GM23248 (cell line): Measurements from ENCODE around the gene SEPSECS. TPM values are rescaled to one million over a fixed set of nuclear protein-coding genes. Genes with fewer than 3 reads are reported as not detected.

Source experiments
- DNase-seq: peaks from one replicate; pipeline ENCODE4 v3.0.0-alpha.2; 2015
- H2AFZ ChIP-seq: fragments of 200-600 bp; sonication (generic); 2 replicates; pipeline ENCODE4 v1.6.1; 2016; ENCODE audit warnings: antibody characterized with exemption
- H3F3A ChIP-seq: fragments of 200-600 bp; sonication (generic); 2 replicates; pipeline ENCODE4 v1.6.1; 2016; ENCODE audit warnings: mild to moderate bottlenecking, antibody characterized with exemption, mixed run types; ENCODE audit not compliant: insufficient read depth
- H3K27ac ChIP-seq: fragments of 200-600 bp; sonication (generic); 2 replicates; pipeline ENCODE4 v1.5.1; 2016; ENCODE audit warnings: mild to moderate bottlenecking
- H3K27me3 ChIP-seq: fragments of 200-600 bp; sonication (generic); replicated peaks from 2 replicates; pipeline ENCODE4 v1.6.1; 2016; ENCODE audit warnings: mild to moderate bottlenecking; ENCODE audit not compliant: insufficient read depth
- H3K36me3 ChIP-seq: fragments of 200-600 bp; sonication (generic); 2 replicates; pipeline ENCODE4 v1.6.1; 2016; ENCODE audit warnings: low read depth, mild to moderate bottlenecking
- H3K4me1 ChIP-seq: fragments of 200-600 bp; sonication (generic); 2 replicates; pipeline ENCODE4 v1.6.1; 2016; ENCODE audit warnings: mild to moderate bottlenecking; ENCODE audit not compliant: insufficient read depth
- H3K4me2 ChIP-seq: fragments of 200-600 bp; sonication (generic); one replicate; pipeline ENCODE4 v1.6.1; 2016; ENCODE audit warnings: mild to moderate bottlenecking; ENCODE audit not compliant: unreplicated experiment
- H3K4me3 ChIP-seq: fragments of 200-600 bp; sonication (generic); 2 replicates; pipeline ENCODE4 v1.5.1; 2016; ENCODE audit warnings: mild to moderate bottlenecking
- H3K79me2 ChIP-seq: fragments of 200-600 bp; sonication (generic); 2 replicates; pipeline ENCODE4 v1.6.1; 2016; ENCODE audit warnings: mild to moderate bottlenecking; ENCODE audit not compliant: insufficient read depth
- H3K9ac ChIP-seq: fragments of 200-600 bp; sonication (generic); 2 replicates; pipeline ENCODE4 v1.6.1; 2016; ENCODE audit warnings: mild to moderate bottlenecking
- H3K9me2 ChIP-seq: fragments of 200-600 bp; sonication (generic); 2 replicates; pipeline ENCODE4 v1.6.1; 2016; ENCODE audit warnings: mixed run types, mild to moderate bottlenecking, moderate library complexity; ENCODE audit not compliant: insufficient read depth
- H3K9me3 ChIP-seq: fragments of 200-600 bp; sonication (generic); one replicate; pipeline ENCODE4 v1.6.1; 2017; ENCODE audit warnings: low read depth
- H4K20me1 ChIP-seq: fragments of 200-600 bp; sonication (generic); 2 replicates; pipeline ENCODE4 v1.6.0; 2016; ENCODE audit not compliant: insufficient read depth
- EZH2 ChIP-seq: fragments of 200-600 bp; sonication (generic); IDR thresholded peaks from 2 replicates; pipeline ENCODE4 v1.6.1; 2018; ENCODE audit warnings: antibody characterized with exemption, mild to moderate bottlenecking; ENCODE audit not compliant: insufficient read depth, poor library complexity, severe bottlenecking
- EZH2phosphoT487 ChIP-seq: fragments of 200-600 bp; sonication (generic); IDR thresholded peaks from 2 replicates; pipeline ENCODE4 v1.6.1; 2018; ENCODE audit warnings: antibody characterized with exemption, moderate library complexity, mild to moderate bottlenecking, low read depth; ENCODE audit not compliant: insufficient read depth
- WGBS, 2 experiments: methylation state at CpG; one replicate each; pipeline ENCODE4 v1.1.6; 2015 to 2017; ENCODE audit warnings: low lambda C conversion rate in 2 of 2, low coverage in 1 of 2; ENCODE audit errors: missing lambda C conversion rate in 2 of 2; 5-methylcytosine and 5-hydroxymethylcytosine counted together
- in situ Hi-C: fragments of 300-500 bp; cut with MboI; formaldehyde crosslinking; loops from 2 replicates; pipeline ENCODE4 v1.15.0; 2020
- polyA plus RNA-seq: library from polyadenylated mRNA; unstranded; fragments of >200 nt; fragmentation: Nextera tagmentation; extraction: Ambion mirVana; gene quantifications from 2 replicates; pipeline ENCODE4 v1.2.1, GENCODE V29; 2016
- total RNA-seq: library from RNA; depleted of rRNA; stranded (reverse); fragments of >200 nt; shearing (Covaris generic); gene quantifications from 2 replicates; pipeline ENCODE4 v1.2.3, GENCODE V29; 2014

SEPSECS gene
- total and polyA plus RNA-seq, 2 experiments from 2014 or later, result 4.9 TPM

GRCh38 chr4:25112366-25112994 is 47.8 kb downstream of the SEPSECS start:
- no peak overlapping the region for H3K4me3 ChIP-seq
- no peaks in the 10 kb centered on the region for H3K79me2 ChIP-seq
- no peaks in the 10 kb centered on the region for H3K9me2 ChIP-seq
- no peak overlapping the region for H3K4me2 ChIP-seq
- 0 out of 2 replicates have a peak, but pooled peaks cover 4% of the 10 kb centered on the region for H3K27me3 ChIP-seq
- in situ Hi-C loops, result no loop called here
- no peak overlapping the region for H2AFZ ChIP-seq
- no peak for DNase-seq
- H3K9me3 ChIP-seq, result no peaks in the 10 kb centered on the region
- TF ChIP-seq EZH2, result no peak
- TF ChIP-seq EZH2phosphoT487, result no peak
- 0 out of 2 replicates have a peak, but pooled peaks cover 3% of the 10 kb centered on the region for H3F3A ChIP-seq
- H3K9ac ChIP-seq, result no peak overlapping the region
- WGBS, 2 experiments, result 83 to 85% methylated on average over 11 of the region's 11 CpGs
- H3K27ac ChIP-seq, result no peak overlapping the region
- no peaks in the 10 kb centered on the region for H3K36me3 ChIP-seq
- no peaks in the 10 kb centered on the region; the same call in 1 of the 2 replicates for H3K4me1 ChIP-seq
- H4K20me1 ChIP-seq, result no peaks in the 10 kb centered on the region

DNA sequence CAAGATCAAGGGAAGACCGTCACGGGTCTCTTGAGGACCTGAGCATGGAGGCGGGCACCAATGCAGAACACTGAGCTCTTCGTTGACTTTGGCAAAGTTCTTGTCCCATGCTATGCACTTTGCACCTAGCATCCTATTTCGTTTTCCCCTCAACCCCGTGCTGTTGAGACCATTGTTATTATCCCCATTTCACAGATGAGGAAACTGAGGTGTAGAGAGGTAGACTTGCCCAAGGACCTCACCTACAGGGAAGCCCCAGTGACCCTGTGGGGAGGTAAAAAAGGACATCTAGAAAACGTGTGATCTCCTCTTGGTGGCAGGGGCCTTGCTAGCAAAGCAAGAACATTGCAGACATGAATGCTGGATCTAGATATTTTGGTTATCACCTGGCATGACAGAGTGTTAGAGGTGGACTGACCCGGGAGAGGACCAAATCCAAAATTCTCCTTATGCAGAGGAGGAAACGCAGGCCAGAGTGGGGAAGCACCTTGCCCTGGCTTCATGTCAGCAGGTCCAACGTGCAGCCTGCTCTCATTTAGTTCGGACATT is 48.5 kb downstream of the SEPSECS start:
- 69 to 72% methylated on average over 11 of the region's 11 CpGs for WGBS, 2 experiments
- in situ Hi-C loops, result no loop called here
- H3K36me3 ChIP-seq, result no peaks in the 10 kb centered on the region

DNA sequence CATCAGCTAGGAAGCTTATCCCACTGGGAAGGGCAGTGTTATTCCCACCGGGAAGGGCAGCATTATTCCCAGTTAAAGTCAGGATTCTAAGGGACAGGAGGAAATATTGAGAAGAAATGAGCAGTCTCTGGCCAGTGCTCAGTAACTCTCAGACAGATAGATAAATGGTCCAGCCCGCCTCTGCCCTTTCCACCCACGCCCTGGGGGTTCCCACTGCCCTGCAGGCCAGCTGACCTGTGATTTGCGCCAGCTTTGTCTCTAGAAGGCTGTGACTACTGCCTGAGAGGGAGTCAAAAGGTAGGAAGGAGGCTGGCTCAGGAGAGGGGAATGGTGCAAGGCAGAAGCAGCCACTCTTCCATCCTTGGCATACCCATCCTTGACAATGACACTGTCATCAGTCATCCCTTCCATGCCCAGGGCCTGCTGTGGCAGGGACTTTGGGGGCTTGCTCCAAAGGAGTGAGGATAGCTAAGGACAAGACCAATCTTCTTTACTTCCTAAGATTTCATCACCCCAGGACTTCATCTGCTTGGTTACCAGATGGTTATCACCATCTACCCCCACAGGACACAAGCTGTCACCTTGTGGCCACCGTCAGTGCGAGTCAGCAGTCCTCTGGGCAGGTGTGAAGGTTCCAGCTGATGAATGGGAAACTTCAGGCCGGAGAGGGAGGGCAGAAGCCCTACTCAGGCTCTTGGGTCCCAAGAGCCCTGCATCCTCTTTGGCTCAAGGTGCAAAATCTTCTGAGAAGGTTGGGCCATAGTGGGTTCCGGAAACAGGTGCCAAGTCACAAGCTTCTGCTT is 49.5 kb downstream of the SEPSECS start:
- Histone ChIP-seq H3K9me2 (no peaks in the 10 kb centered on the region), H3K4me2 (no peak overlapping the region), H3K4me1 (no peaks in the 10 kb centered on the region; the same call in 1 of the 2 replicates), H3K27ac (no peak overlapping the region), H3K27me3 (peaks cover 17% of the 10 kb centered on the region), H2AFZ (no peak overlapping the region), H4K20me1 (no peaks in the 10 kb centered on the region), H3K4me3 (no peak overlapping the region), H3K9ac (no peak overlapping the region), H3K79me2 (no peaks in the 10 kb centered on the region), H3K36me3 (no peaks in the 10 kb centered on the region), H3F3A (0 out of 2 replicates have a peak, but pooled peaks cover 3% of the 10 kb centered on the region), H3K9me3 (no peaks in the 10 kb centered on the region)
- DNase-seq, result no peak
- no peak for TF ChIP-seq EZH2phosphoT487
- TF ChIP-seq EZH2, result no peak
- WGBS, 2 experiments, result 87 to 90% methylated on average over 8 of the region's 8 CpGs
- in situ Hi-C loops, result no loop called here

More for the DNA sequence above, 48.5 kb downstream of the SEPSECS start:
- H3K9me3 ChIP-seq, result no peaks in the 10 kb centered on the region
- no peak overlapping the region for H3K4me2 ChIP-seq
- 0 out of 2 replicates have a peak, but pooled peaks cover 3% of the 10 kb centered on the region for H3F3A ChIP-seq
- peaks cover 10% of the 10 kb centered on the region; the same call in 1 of the 2 replicates for H3K27me3 ChIP-seq
- H3K9me2 ChIP-seq, result no peaks in the 10 kb centered on the region
- no peak overlapping the region for H2AFZ ChIP-seq
- H4K20me1 ChIP-seq, result no peaks in the 10 kb centered on the region
- H3K9ac ChIP-seq, result no peak overlapping the region
- H3K27ac ChIP-seq, result no peak overlapping the region
- H3K4me1 ChIP-seq, result no peaks in the 10 kb centered on the region; the same call in 1 of the 2 replicates
- DNase-seq, result no peak
- no peak overlapping the region for H3K4me3 ChIP-seq
- no peak for TF ChIP-seq EZH2
- no peak for TF ChIP-seq EZH2phosphoT487
- H3K79me2 ChIP-seq, result no peaks in the 10 kb centered on the region

DNA sequence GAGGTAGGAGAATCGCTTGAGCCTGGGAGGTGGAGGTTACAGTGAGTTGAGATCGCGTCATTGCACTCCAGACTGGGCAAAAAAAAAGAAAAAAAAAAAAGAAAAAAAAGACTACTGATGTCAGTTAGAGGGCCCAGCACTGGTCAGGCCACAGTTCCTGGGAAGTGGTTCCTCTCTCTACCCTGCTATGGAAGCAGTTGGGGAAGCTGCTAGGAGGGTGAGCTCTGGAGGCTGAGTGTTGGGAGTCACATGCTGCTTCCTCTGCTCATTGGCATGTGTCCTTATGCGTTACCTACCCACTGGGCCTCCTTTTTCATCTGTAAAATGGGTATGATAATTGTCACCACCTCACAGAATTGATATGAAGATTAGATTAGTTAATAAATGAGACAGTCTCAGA is 50.7 kb downstream of the SEPSECS start:
- 82 to 84% methylated on average over 3 to 4 of the region's 4 CpGs for WGBS, 2 experiments
- Histone ChIP-seq H3K9me2 (no peaks in the 10 kb centered on the region), H3K9me3 (no peaks in the 10 kb centered on the region), H2AFZ (no peak overlapping the region), H3K9ac (no peak overlapping the region), H3K27me3 (peaks cover 23% of the 10 kb centered on the region), H3K4me1 (no peaks in the 10 kb centered on the region; the same call in 1 of the 2 replicates), H3K4me3 (no peak overlapping the region), H4K20me1 (no peaks in the 10 kb centered on the region), H3F3A (no peaks in the 10 kb centered on the region), H3K4me2 (no peak overlapping the region), H3K79me2 (no peaks in the 10 kb centered on the region), H3K36me3 (no peaks in the 10 kb centered on the region), H3K27ac (no peak overlapping the region)
- in situ Hi-C loops, result no loop called here
- no peak for DNase-seq
- TF ChIP-seq EZH2phosphoT487 (no peak), EZH2 (no peak)
